GM12878 (cell line): ENCODE measurements around the gene CCDC106. TPM values are rescaled to one million over a fixed set of nuclear protein-coding genes. Genes with fewer than 3 reads are reported as not detected.

ENCODE experiments used
- ATAC-seq: fragments of 200-7000 bp; cut with Tn5 transposase; 3 replicates; pipeline ENCODE4 v1.9.1; 2020; ENCODE audit warnings: mild to moderate bottlenecking, moderate library complexity
- BruUV-seq: library from RNA; stranded (reverse); fragments of 400-500 nt; replicated peaks from 2 replicates; lab custom pipeline; 2021; lab: Mats Ljungman, UMichigan
- CTCF ChIA-PET: fragments of 300-600 bp; sonication (Branson Sonifier 250); formaldehyde crosslinking; extraction: SDS; loops from one replicate; lab custom pipeline; 2021; ENCODE audit warnings: inconsistent platforms; lab: Yijun Ruan, JAX
- POLR2A ChIA-PET: fragments of 350-600 bp; formaldehyde crosslinking; extraction: SDS; loops from one replicate; lab custom pipeline; 2021; ENCODE audit warnings: inconsistent platforms; lab: Charles Lee
- RAD21 ChIA-PET: fragments of 300-600 bp; sonication (Branson Sonifier 250); formaldehyde crosslinking; loops from one replicate; lab custom pipeline; 2023; ENCODE audit warnings: antibody characterized with exemption; ENCODE audit not compliant: unreplicated experiment; lab: Charles Lee
- SMC1A ChIA-PET: fragments of 300-600 bp; sonication (Branson Sonifier 250); formaldehyde crosslinking; loops from one replicate; lab custom pipeline; 2023; ENCODE audit not compliant: unreplicated experiment, uncharacterized antibody; lab: Charles Lee
- DNase-seq: peaks from one replicate; pipeline ENCODE4 v3.0.0-alpha.2; 2011; ENCODE audit warnings: low read depth, low spot score
- FAIRE-seq: peaks from 3 replicates; lab custom pipeline; 2011; peaks lifted over from hg19 to GRCh38; lab: Jason Lieb, UNC
- H2AFZ ChIP-seq: 2 replicates; pipeline ENCODE4 v1.6.0; 2011; ENCODE audit warnings: low read depth, low read length, control low read depth; ENCODE audit not compliant: control insufficient read depth
- H3K27ac ChIP-seq: 2 replicates; pipeline ENCODE4 v1.5.1; 2011; ENCODE audit warnings: control low read depth; ENCODE audit not compliant: control insufficient read depth, insufficient read depth
- H3K27me3 ChIP-seq, 2 experiments: replicated peaks in 1 of 2; 2 replicates each; pipeline versions ENCODE4 v1.6.0 to v1.6.1; 2011; ENCODE audit warnings: low read length in 1 of 2; ENCODE audit not compliant: control insufficient read depth in 2 of 2, insufficient read depth in 2 of 2
- H3K36me3 ChIP-seq, 2 experiments: 2 replicates each; pipeline ENCODE4 v1.5.1; 2011; ENCODE audit warnings: low read length in 1 of 2; ENCODE audit not compliant: control insufficient read depth in 2 of 2, insufficient read depth in 2 of 2
- H3K4me1 ChIP-seq: 2 replicates; pipeline ENCODE4 v1.6.1; 2011; ENCODE audit warnings: mild to moderate bottlenecking, low read length, moderate library complexity, mixed read lengths; ENCODE audit not compliant: control insufficient read depth, insufficient read depth
- H3K4me2 ChIP-seq: 2 replicates; pipeline ENCODE4 v1.6.0; 2011; ENCODE audit warnings: control low read depth; ENCODE audit not compliant: control insufficient read depth, insufficient read depth
- H3K4me3 ChIP-seq: fragments of 200-600 bp; sonication (generic); 2 replicates; pipeline ENCODE4 v1.5.1; 2016
- H3K79me2 ChIP-seq: 2 replicates; pipeline ENCODE4 v1.6.0; 2011; ENCODE audit warnings: low read length; ENCODE audit not compliant: control insufficient read depth, insufficient read depth
- H3K9ac ChIP-seq: 2 replicates; pipeline ENCODE4 v1.8.0; 2011; ENCODE audit warnings: low read length, control low read depth, mixed read lengths; ENCODE audit not compliant: control insufficient read depth, insufficient read depth
- H3K9me3 ChIP-seq: replicated peaks from 3 replicates; pipeline ENCODE4 v1.5.1; 2011; ENCODE audit warnings: mild to moderate bottlenecking, low read length; ENCODE audit not compliant: control insufficient read depth, insufficient read depth
- H4K20me1 ChIP-seq: 2 replicates; pipeline ENCODE4 v1.6.0; 2011; ENCODE audit not compliant: control insufficient read depth, insufficient read depth
- CREB1 ChIP-seq: IDR thresholded peaks from 2 replicates; pipeline ENCODE4 v1.6.1; 2012; ENCODE audit warnings: low read depth, mild to moderate bottlenecking, inconsistent platforms
- GATAD2B ChIP-seq: fragments of 450-650 bp; conservative IDR thresholded peaks from 2 replicates; pipeline ENCODE4 v1.6.1; 2017; ENCODE audit warnings: low read depth, mild to moderate bottlenecking, moderate library complexity
- IKZF2 ChIP-seq, 2 experiments: fragments of 450-650 bp; IDR thresholded peaks; 2 replicates each; pipeline ENCODE4 v1.6.1; 2017; ENCODE audit warnings: mild to moderate bottlenecking in 2 of 2, moderate library complexity in 2 of 2
- RFX5 ChIP-seq: IDR thresholded peaks from 2 replicates; pipeline ENCODE4 v1.6.1; 2011; ENCODE audit warnings: low read depth, low read length, improper control_type of control experiment
- SMAD1 ChIP-seq: fragments of 450-650 bp; IDR thresholded peaks from 2 replicates; pipeline ENCODE4 v1.6.1; 2018; ENCODE audit warnings: mild to moderate bottlenecking, low read depth; ENCODE audit not compliant: partially characterized antibody
- SP1 ChIP-seq: IDR thresholded peaks from one replicate; pipeline ENCODE4 v1.6.1; 2011; ENCODE audit warnings: low read depth, low read length
- YBX1 ChIP-seq: fragments of 450-650 bp; IDR thresholded peaks from 2 replicates; pipeline ENCODE4 v1.6.1; 2016; ENCODE audit warnings: antibody characterized with exemption
- ZNF217 ChIP-seq: fragments of 450-650 bp; IDR thresholded peaks from 2 replicates; pipeline ENCODE4 v1.6.1; 2017; ENCODE audit warnings: antibody characterized with exemption, mild to moderate bottlenecking
- WGBS: methylation state at CpG from one replicate; pipeline ENCODE4 v1.1.6; 2016; ENCODE audit warnings: low lambda C conversion rate; ENCODE audit not compliant: insufficient replicate concordance, insufficient coverage; ENCODE audit errors: missing lambda C conversion rate; 5-methylcytosine and 5-hydroxymethylcytosine counted together
- in situ Hi-C: fragments of 300-500 bp; cut with MboI; formaldehyde crosslinking; loops from 9 replicates; pipeline ENCODE4 v1.14.3; 2018; ENCODE audit warnings: mixed read lengths
- intact Hi-C: fragments of 100-400 bp; cut with micrococcal nuclease; formaldehyde crosslinking; loops from one replicate; pipeline ENCODE4 v1.14.2; 2022; ENCODE audit not compliant: unreplicated experiment
- polyA plus RNA-seq, 11 experiments: library from polyadenylated mRNA; depleted of rRNA in 4 of 11; unstranded in 6 of 11; stranded (reverse) in 5 of 11; fragments of >200 nt; fragmentation: Nextera tagmentation in 4 of 11; fragmentation: Illumina TruSeq in 1 of 11; extraction: Ambion mirVana in 4 of 11; extraction: Trizol in 1 of 11; gene quantifications; 1 replicate in 1 of 11; 2 replicates in 10 of 11; pipeline versions ENCODE4 v1.2.1 to v1.2.3, GENCODE V29; 2011 to 2016; ENCODE audit warnings: inconsistent platforms in 2 of 11, missing spikeins in 2 of 11, low read depth in 1 of 11
- total RNA-seq, 4 experiments: library from RNA; depleted of rRNA in 3 of 4; stranded (reverse); fragments of >200 nt in 3 of 4; fragmentation: Illumina TruSeq in 1 of 4; extraction: Trizol in 1 of 4; gene quantifications; 2 replicates each; pipeline versions ENCODE4 v1.2.1 to v1.2.3, GENCODE V29; 2013 to 2021
- TF ChIP-seq, protein P1 (sequence below): fragments of 450-650 bp; IDR thresholded peaks from 2 replicates; pipeline ENCODE4 v1.6.1; 2017; ENCODE audit warnings: mild to moderate bottlenecking
- TF ChIP-seq, protein P2 (sequence below): fragments of 450-650 bp; IDR thresholded peaks from 2 replicates; pipeline ENCODE4 v1.6.1; 2017; ENCODE audit warnings: mild to moderate bottlenecking, moderate library complexity

The CCDC106 gene
- total and polyA plus RNA-seq, 10 of the 15 experiments (the other 5 are each of a cell fraction or from before 2014, with no cell fraction given): 0.04 to 35.9 (median 19.8) TPM

DNA sequence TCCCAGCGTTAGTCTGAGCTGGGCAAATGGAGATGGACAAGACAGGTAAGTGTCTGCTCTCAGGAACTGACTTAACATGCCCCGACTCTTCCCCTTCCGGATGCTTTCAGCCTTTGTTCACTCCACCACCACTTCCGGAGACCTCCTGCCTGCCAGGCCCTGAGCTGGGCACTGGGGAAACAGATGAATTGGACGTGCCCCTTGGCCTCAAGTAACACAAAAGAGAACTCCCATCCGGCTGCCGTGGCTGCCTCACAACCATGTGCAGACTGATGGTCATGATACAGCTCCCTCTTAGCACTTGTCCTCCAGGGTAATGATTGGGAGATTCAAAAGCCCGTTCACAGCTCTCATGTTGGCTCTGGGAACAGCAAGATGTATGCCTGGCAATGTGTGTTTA lies 30.6 kb upstream of the CCDC106 start:
- intact Hi-C loops: no loop called here

More for the DNA sequence above, 30.6 kb upstream of the CCDC106 start:
- ChIA-PET SMC1A (no interaction called here), CTCF (interaction anchor here (1.1 to 2.8 kb wide), 4 partner anchors 11 to 100 kb away, joined by 3 to 12 read pairs (median 4); partner anchors contain the start of gene ZNF865), RAD21 (no interaction called here), POLR2A (interaction anchor here (1.5 kb wide), 1 partner anchor 18 kb away, joined by 4 read pairs; the partner anchor contains the start of gene FIZ1)
- Histone ChIP-seq H3K4me2 (no peak overlapping the region), H3K79me2 (peaks cover 1% of the 10 kb centered on the region; the same call in 1 of the 2 replicates), H3K9me3 (no peaks in the 10 kb centered on the region; the same call in 1 of the 3 replicates), H3K27me3 (no peaks in the 10 kb centered on the region), H3K9ac (no peak overlapping the region), H3K4me1 (no peaks in the 10 kb centered on the region; the same call in 1 of the 2 replicates), H3K36me3 (peaks cover 3 to 12% of the 10 kb centered on the region in 2 experiments; a peak in 3 of 4 replicates), H3K27ac (no peak overlapping the region), H4K20me1 (no peaks in the 10 kb centered on the region; the same call in 1 of the 2 replicates), H2AFZ (no peak overlapping the region), H3K4me3 (no peak overlapping the region)
- in situ Hi-C loops: no loop called here
- no peak for ATAC-seq
- WGBS: 96% methylated on average over 8 of the region's 8 CpGs
- BruUV-seq: no TSS peak
- no peak for FAIRE-seq
- no peak for TF ChIP-seq RFX5
- no peak for TF ChIP-seq ZNF217
- TF ChIP-seq GATAD2B: no peak
- TF ChIP-seq, protein P1, sequence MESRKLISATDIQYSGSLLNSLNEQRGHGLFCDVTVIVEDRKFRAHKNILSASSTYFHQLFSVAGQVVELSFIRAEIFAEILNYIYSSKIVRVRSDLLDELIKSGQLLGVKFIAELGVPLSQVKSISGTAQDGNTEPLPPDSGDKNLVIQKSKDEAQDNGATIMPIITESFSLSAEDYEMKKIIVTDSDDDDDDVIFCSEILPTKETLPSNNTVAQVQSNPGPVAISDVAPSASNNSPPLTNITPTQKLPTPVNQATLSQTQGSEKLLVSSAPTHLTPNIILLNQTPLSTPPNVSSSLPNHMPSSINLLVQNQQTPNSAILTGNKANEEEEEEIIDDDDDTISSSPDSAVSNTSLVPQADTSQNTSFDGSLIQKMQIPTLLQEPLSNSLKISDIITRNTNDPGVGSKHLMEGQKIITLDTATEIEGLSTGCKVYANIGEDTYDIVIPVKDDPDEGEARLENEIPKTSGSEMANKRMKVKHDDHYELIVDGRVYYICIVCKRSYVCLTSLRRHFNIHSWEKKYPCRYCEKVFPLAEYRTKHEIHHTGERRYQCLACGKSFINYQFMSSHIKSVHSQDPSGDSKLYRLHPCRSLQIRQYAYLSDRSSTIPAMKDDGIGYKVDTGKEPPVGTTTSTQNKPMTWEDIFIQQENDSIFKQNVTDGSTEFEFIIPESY: no peak
- TF ChIP-seq CREB1: no peak
- no peak for TF ChIP-seq SP1
- TF ChIP-seq, protein P2, sequence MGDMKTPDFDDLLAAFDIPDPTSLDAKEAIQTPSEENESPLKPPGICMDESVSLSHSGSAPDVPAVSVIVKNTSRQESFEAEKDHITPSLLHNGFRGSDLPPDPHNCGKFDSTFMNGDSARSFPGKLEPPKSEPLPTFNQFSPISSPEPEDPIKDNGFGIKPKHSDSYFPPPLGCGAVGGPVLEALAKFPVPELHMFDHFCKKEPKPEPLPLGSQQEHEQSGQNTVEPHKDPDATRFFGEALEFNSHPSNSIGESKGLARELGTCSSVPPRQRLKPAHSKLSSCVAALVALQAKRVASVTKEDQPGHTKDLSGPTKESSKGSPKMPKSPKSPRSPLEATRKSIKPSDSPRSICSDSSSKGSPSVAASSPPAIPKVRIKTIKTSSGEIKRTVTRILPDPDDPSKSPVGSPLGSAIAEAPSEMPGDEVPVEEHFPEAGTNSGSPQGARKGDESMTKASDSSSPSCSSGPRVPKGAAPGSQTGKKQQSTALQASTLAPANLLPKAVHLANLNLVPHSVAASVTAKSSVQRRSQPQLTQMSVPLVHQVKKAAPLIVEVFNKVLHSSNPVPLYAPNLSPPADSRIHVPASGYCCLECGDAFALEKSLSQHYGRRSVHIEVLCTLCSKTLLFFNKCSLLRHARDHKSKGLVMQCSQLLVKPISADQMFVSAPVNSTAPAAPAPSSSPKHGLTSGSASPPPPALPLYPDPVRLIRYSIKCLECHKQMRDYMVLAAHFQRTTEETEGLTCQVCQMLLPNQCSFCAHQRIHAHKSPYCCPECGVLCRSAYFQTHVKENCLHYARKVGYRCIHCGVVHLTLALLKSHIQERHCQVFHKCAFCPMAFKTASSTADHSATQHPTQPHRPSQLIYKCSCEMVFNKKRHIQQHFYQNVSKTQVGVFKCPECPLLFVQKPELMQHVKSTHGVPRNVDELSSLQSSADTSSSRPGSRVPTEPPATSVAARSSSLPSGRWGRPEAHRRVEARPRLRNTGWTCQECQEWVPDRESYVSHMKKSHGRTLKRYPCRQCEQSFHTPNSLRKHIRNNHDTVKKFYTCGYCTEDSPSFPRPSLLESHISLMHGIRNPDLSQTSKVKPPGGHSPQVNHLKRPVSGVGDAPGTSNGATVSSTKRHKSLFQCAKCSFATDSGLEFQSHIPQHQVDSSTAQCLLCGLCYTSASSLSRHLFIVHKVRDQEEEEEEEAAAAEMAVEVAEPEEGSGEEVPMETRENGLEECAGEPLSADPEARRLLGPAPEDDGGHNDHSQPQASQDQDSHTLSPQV: no peak
- TF ChIP-seq SMAD1: no peak
- TF ChIP-seq YBX1: no peak
- TF ChIP-seq IKZF2 (IDR thresholded peaks at IDR 0.05): no peak
- no peak for DNase-seq
